OCI-LY3 (cell line): ENCODE results near the gene SALL2.

ENCODE experiments used
- EZH2phosphoT487 ChIP-seq: fragments of 200-600 bp; shearing (Covaris generic); IDR thresholded peaks from 2 replicates; pipeline ENCODE4 v1.6.1; 2018; ENCODE audit warnings: antibody characterized with exemption, mixed run types, low read depth
- TF ChIP-seq, protein P1 (sequence below): fragments of 200-600, 300-600 bp; sonication (generic); IDR thresholded peaks from 2 replicates; pipeline ENCODE4 v1.5.1; 2014; ENCODE audit warnings: antibody characterized with exemption, low read length, low read depth

DNA sequence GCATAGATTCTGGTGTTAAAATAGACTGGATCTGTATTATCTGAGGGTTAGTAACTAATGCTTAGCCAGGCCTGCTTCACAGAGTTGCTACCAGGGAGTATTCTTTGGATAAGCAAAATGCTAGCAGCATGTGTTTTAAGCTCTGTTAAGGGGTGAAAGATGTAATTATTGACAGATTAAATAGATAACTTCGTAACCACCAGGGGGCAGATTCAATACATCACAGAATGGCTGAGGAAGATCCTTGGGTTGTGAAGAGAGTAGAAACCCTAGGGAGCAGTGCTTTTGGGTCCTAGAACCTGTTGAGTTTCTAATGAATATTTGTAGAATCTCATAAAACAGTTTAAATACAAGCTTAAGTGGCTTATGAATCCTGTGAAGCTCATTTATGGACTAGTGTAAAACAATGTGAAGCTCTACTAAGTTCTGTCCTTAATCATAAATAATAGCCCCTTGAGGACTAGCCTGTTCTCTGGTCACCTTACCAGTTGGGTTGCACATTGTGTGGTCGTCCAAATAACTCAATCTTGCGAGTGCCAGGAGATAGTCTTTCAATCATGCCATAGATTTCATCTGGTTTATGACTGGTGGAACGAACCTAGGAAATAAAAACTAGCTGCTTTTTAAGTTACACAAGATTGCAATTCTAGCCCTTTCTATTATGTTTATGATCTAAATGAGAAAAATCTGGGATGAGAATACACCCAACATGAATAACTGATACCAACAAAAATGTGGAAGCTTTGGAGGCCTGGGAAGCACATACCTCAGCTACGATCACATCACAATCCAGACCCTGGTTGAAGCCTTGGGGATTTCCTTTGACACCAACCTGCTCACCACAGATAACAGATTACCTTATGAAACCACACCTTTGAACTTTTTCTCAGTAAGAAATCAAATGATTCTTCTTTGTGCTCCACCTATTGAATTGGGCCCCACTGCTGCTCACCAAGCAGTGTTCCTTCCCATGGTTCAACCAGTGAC lies 27.3 kb downstream of the SALL2 start:
- TF ChIP-seq, protein P1, sequence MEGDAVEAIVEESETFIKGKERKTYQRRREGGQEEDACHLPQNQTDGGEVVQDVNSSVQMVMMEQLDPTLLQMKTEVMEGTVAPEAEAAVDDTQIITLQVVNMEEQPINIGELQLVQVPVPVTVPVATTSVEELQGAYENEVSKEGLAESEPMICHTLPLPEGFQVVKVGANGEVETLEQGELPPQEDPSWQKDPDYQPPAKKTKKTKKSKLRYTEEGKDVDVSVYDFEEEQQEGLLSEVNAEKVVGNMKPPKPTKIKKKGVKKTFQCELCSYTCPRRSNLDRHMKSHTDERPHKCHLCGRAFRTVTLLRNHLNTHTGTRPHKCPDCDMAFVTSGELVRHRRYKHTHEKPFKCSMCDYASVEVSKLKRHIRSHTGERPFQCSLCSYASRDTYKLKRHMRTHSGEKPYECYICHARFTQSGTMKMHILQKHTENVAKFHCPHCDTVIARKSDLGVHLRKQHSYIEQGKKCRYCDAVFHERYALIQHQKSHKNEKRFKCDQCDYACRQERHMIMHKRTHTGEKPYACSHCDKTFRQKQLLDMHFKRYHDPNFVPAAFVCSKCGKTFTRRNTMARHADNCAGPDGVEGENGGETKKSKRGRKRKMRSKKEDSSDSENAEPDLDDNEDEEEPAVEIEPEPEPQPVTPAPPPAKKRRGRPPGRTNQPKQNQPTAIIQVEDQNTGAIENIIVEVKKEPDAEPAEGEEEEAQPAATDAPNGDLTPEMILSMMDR = peak; percentile 67
- no peak for TF ChIP-seq EZH2phosphoT487
